ENCODE results near the gene MANSC1. TPM values are rescaled to one million over a fixed set of nuclear protein-coding genes. Genes with fewer than 3 reads are reported as not detected.

MANSC1 gene
- total and polyA plus RNA-seq, 2 of the 13 experiments (the other 11 are each of a cell fraction or from before 2014, with no cell fraction given) = 1.9 to 4.2 TPM

GRCh38 chr12:12334367-12335040 lies 15.5 kb downstream of the MANSC1 start (continued):
- TF ChIP-seq ZNF20 (CRISPR knock-in tag; IDR thresholded peaks at IDR 0.05) (no peak), GPBP1L1 (CRISPR knock-in tag; IDR thresholded peaks at IDR 0.05) (no peak), STAT5B (CRISPR knock-in tag; IDR thresholded peaks at IDR 0.05) (no peak), GATAD2A (CRISPR knock-in tag; IDR thresholded peaks at IDR 0.05) (peak; percentile 47), SNAPC4 (CRISPR knock-in tag; IDR thresholded peaks at IDR 0.05) (no peak), YY1 (IDR thresholded peaks at IDR 0.05; ENCODE audit: insufficient read depth, insufficient replicate concordance, low read depth, low read length) (peak; percentile 29), ZNF543 (CRISPR knock-in tag; IDR thresholded peaks at IDR 0.05) (no peak), IRF1 (CRISPR knock-in tag; IDR thresholded peaks at IDR 0.05; ENCODE audit: low read depth) (no peak), KMT2B (CRISPR knock-in tag; IDR thresholded peaks at IDR 0.05) (0 out of 2 replicates have a peak, but pooled peaks have one; percentile 24), ERF (CRISPR knock-in tag; IDR thresholded peaks at IDR 0.05) (0 out of 2 replicates have a peak, but pooled peaks have one; percentile 15), ZNF547 (CRISPR knock-in tag; IDR thresholded peaks at IDR 0.05) (no peak), MTERF4 (CRISPR knock-in tag; IDR thresholded peaks at IDR 0.05) (no peak), HNRNPH1 (optimal IDR thresholded peaks at IDR 0.05; ENCODE audit: low read depth, low read length) (no peak)
- TF ChIP-seq, protein P1, sequence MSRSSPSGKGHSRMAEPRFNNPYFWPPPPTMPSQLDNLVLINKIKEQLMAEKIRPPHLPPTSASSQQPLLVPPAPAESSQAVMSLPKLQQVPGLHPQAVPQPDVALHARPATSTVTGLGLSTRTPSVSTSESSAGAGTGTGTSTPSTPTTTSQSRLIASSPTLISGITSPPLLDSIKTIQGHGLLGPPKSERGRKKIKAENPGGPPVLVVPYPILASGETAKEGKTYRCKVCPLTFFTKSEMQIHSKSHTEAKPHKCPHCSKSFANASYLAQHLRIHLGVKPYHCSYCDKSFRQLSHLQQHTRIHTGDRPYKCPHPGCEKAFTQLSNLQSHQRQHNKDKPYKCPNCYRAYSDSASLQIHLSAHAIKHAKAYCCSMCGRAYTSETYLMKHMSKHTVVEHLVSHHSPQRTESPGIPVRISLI (CRISPR knock-in tag; IDR thresholded peaks at IDR 0.05; ENCODE audit: borderline replicate concordance) = no peak
- TF ChIP-seq, protein P2, sequence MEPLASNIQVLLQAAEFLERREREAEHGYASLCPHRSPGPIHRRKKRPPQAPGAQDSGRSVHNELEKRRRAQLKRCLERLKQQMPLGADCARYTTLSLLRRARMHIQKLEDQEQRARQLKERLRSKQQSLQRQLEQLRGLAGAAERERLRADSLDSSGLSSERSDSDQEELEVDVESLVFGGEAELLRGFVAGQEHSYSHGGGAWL (CRISPR knock-in tag; IDR thresholded peaks at IDR 0.05) = no peak

All from HepG2 (cell line).